ENCODE results near the gene PCYT1B.

- TF ChIP-seq FOXK2 (IDR thresholded peaks at IDR 0.05) (no peak), ARNT (IDR thresholded peaks at IDR 0.05) (no peak), FOXA1 (IDR thresholded peaks at IDR 0.05) (no peak)
These were observed 29.4 kb upstream of the PCYT1B start for GRCh38 chrX:24676403-24677024.

Measured in HEK293T (cell line).